D341Med (cell line): ENCODE results near the gene FAM90A1.
"Not testable (repeated sequence)": the region's sequence is repeated elsewhere in the genome, so short reads cannot be mapped to it uniquely, and the experiment has no call there.

Experiments used
- DNase-seq: peaks from one replicate; pipeline ENCODE4 v3.0.0; 2012; ENCODE audit warnings: low spot score

The FAM90A1 gene

GRCh38 chr12:8226992-8227731 is at the start of gene FAM90A1:
TSS of gene FAM90A1 (minus strand) at chr12:8227618. CDS start at chr12:8224832, 2,786 bp downstream.
- not testable (repeated sequence) for DNase-seq

- DNase-seq = not testable (repeated sequence)
Measured at GRCh38 chr12:8276397-8276796, 49.0 kb upstream of the FAM90A1 start.

- DNase-seq = not testable (repeated sequence)
Measured at GRCh38 chr12:8266706-8267105, 39.3 kb upstream of the FAM90A1 start.

- not testable (repeated sequence) for DNase-seq
Measured at GRCh38 chr12:8264236-8264635, 36.8 kb upstream of the FAM90A1 start.

GRCh38 chr12:8261111-8261554 is 33.7 kb upstream of the FAM90A1 start:
- DNase-seq = not testable (repeated sequence)

GRCh38 chr12:8256356-8256755 is 28.9 kb upstream of the FAM90A1 start:
- not testable (repeated sequence) for DNase-seq

- DNase-seq = not testable (repeated sequence)
Measured at GRCh38 chr12:8254705-8255104, 27.3 kb upstream of the FAM90A1 start.

GRCh38 chr12:8252056-8252818 is 24.8 kb upstream of the FAM90A1 start:
- not testable (repeated sequence) for DNase-seq

- not testable (repeated sequence) for DNase-seq
Measured at GRCh38 chr12:8251616-8252015, 24.2 kb upstream of the FAM90A1 start.

GRCh38 chr12:8246941-8247535 is 19.6 kb upstream of the FAM90A1 start:
- not testable (repeated sequence) for DNase-seq

GRCh38 chr12:8243682-8244161 is 16.3 kb upstream of the FAM90A1 start:
- peak; percentile 50 for DNase-seq

GRCh38 chr12:8242880-8243681 is 15.7 kb upstream of the FAM90A1 start:
- peak; percentile 91 for DNase-seq

- DNase-seq = peak; percentile 28
Measured at GRCh38 chr12:8242622-8242879, 15.1 kb upstream of the FAM90A1 start.

GRCh38 chr12:8241917-8242621 is 14.7 kb upstream of the FAM90A1 start:
- DNase-seq = not testable (repeated sequence)

GRCh38 chr12:8240340-8241114 is 13.1 kb upstream of the FAM90A1 start:
- not testable (repeated sequence) for DNase-seq

- not testable (repeated sequence) for DNase-seq
Measured at GRCh38 chr12:8237031-8237430, 9.6 kb upstream of the FAM90A1 start.

- not testable (repeated sequence) for DNase-seq
Measured at GRCh38 chr12:8235316-8236157, 8.1 kb upstream of the FAM90A1 start.

GRCh38 chr12:8234746-8235145 is 7.3 kb upstream of the FAM90A1 start:
- DNase-seq = not testable (repeated sequence)

GRCh38 chr12:8233935-8234495 is 6.6 kb upstream of the FAM90A1 start:
- DNase-seq = not testable (repeated sequence)
